Gastrocnemius medialis (tissue), 4 donors: Measurements from ENCODE around the gene TANK.

ENCODE experiments used
- CTCF ChIP-seq, 5 experiments: fragments of 450-650 bp in 3 of 5; fragments of 200-600 bp in 2 of 5; sonication (generic) in 2 of 5; IDR thresholded peaks in 4 of 5; conservative IDR thresholded peaks in 1 of 5; 1 replicate in 4 of 5; 2 replicates in 1 of 5; pipeline ENCODE4 v1.5.1; 2016 to 2019; ENCODE audit warnings: antibody characterized with exemption in 5 of 5, mild to moderate bottlenecking in 3 of 5, moderate library complexity in 3 of 5
- POLR2A ChIP-seq, 2 donors: fragments of 450-650 bp; IDR thresholded peaks; one replicate each; pipeline ENCODE4 v1.6.1; 2017; ENCODE audit warnings: antibody characterized with exemption in 2 of 2, mild to moderate bottlenecking in 2 of 2, moderate library complexity in 2 of 2

GRCh38 chr2:161111531-161111930 lies 48.7 kb upstream of the TANK start:
- TF ChIP-seq CTCF (IDR thresholded peaks at IDR 0.05 in 4 of 5, conservative IDR thresholded peaks at IDR 0.05 in 1 of 5) (no peak), POLR2A (IDR thresholded peaks at IDR 0.05) (no peak)
